Measurements from ENCODE around the gene CCL20.
"Not testable (repeated sequence)": the region's sequence is repeated elsewhere in the genome, so short reads cannot be mapped to it uniquely, and the experiment has no call there.

CCL20 gene

DNA sequence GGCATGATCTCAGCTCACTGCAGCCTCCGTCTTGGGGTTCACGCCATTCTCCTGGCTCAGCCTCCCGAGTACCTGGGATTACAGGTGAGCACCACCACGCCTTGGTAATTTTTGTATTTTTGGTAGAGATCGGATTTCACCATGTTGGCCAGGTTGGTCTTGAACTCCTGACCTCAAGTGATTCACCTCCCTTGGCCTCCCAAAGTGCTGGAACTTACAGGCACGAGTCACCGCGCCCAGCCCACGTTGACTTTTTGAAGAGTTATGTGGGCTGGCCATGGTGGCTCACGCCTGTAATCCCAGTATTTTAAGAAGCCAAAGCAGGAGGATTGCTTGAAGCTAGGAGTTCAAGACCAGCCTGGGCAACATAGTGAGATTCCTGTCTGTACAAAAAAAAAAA lies 20.8 kb downstream of the CCL20 start:
- DNase-seq (ENCODE audit: low read depth in 2 of 3, low spot score in 2 of 3), result no peak

DNA sequence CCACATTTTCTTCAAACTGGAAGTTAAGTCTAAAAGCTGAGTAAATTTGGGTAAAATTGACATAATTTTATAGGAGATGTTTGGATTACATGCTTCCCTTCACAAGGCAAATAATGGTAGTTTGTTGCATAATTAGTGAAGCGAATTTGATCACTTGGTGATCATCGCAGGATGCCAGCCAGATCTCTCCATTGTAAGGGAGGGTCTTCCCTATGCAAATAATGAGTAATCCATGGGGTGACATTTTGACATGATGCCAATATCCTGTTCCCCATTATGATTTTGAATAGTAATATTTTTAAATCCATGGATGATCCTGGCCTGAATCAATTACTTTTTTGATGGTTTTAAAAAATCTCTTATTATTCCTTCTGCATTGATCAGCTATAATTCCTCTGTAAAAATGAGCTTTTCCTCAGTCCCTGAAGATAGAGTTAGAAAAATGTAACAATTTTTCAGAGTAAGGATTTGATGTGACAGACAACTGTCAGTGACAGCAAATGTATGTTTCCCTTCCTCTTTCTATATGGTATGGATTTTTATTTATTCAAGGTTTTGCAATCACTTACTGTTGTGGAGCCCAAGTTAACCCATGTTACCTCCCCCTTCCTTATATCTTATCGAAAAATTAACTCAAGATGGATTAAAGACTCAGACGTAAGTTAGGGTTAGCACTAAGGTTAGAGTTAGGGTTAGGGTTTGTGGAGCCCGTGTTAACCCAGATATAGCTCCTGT lies 21.4 kb downstream of the CCL20 start:
- DNase-seq (ENCODE audit: low read depth in 2 of 3, low spot score in 2 of 3), result no peak

DNA sequence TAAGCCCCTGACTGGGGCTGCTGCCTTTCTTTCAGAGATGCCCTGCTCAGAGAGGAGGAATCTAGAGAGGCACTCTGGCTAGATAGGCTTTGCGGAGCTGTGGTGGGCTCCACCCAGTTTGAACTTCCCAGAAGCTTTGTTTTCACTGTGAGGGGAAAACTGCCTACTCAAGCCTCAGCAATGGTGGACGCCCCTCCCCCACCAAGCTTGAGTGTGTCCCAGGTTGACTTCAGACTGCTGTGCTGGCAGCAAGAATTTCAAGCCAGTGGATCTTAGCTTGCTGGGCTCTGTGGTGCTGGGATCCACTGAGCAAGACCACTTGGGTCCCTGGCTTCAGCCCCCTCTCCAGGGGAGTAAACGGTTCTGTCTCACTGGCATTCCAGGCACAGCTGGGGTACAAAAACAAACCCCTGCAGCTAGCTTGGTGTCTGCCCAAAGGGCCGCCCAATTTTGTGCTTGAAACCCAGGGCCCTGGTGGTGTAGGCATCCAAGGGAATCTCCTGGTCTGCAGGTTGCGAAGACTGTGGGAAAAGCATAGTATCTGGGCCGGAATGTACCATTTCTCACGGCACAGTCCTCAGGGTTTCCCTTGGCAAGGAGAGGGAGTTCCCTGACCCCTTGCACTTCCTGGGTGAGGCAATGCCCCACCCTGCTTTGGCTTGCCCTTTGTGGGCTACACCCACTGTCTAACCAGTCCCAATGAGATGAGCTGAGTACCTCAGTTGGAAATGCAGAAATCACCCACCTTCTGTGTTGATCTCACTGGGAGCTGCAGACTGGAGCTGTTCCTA lies 25.9 kb downstream of the CCL20 start:
- not testable (repeated sequence) for DNase-seq (ENCODE audit: low read depth in 2 of 3, low spot score in 2 of 3)

DNA sequence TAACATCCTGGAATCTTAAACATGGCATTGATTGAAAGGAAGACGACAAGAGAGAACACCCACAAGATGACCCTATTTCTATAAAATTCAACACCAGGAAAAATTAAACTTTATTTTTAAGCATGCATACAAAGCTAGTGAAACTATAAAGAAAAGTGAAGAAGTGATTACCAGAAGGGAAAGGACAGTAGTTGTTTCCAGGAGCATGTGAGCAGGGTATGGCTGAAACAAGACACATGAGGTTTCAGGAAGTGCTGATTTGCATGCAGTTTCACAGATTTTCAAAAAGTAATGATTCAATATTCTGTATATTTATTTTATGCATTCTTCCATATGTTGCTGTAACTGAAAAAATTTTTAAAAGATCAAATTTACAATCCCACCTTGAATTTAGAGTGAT lies 33.2 kb downstream of the CCL20 start:
- DNase-seq (ENCODE audit: low read depth in 2 of 3, low spot score in 2 of 3), result no peak

DNA sequence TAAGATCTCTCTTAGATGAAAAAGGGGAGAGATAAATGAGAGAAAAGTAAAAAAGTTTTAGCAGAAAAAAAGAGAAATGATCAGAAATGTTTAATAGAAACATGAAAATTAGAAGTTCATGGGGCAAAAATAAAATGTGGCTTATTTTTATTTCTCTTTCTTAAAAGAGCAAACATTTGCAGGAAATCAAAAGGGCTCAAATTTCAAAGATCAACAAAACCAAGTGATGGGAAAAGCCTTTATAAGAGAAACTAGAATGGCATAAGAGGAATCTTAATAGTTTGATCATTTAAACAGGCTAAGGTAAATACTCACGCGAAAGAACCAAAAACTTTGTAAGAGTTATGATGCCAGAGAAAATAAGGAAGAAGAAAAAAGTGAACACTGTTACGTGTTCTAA lies 34.5 kb downstream of the CCL20 start:
- DNase-seq (ENCODE audit: low read depth in 2 of 3, low spot score in 2 of 3), result no peak

DNA sequence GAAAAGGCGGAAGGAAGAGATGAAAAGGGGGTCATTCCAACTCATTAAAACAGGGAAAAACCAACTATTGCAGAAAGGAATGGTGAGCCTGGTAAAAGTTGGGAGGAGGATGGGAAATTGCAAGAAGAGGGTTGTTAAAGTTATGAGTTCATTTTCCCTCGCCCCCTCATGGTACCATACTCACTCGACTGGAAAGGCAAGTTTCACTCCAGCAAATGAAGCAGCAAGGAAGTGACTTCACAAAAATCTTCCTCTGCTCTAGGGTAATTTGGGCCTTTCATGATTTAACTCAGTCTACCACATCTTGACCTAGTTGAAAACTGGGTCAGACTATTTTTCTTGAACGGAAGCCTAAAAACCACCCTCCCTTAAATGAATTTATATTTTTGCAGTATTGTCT lies 34.9 kb downstream of the CCL20 start:
- DNase-seq (ENCODE audit: low read depth in 2 of 3, low spot score in 2 of 3), result no peak

DNA sequence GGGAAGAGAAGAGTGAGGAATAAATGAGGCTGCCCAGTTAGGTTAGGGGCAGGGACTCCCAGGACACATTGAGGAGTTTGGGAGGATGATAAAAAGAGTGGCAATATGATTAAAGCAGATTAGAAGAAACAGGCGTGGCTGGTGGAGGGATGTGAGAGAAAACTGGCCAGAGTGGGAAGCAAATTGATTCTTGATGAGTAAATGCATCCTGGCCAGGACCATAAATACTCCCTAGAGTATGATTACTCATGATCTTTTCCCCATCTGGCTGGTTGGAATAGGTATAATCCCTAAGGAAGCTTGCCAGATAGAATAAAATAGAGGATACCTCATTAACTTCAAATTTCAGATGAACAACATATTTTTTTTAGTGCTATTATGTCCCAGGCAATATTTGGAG lies 36.3 kb downstream of the CCL20 start:
- DNase-seq (ENCODE audit: low read depth in 2 of 3, low spot score in 2 of 3), result no peak

DNA sequence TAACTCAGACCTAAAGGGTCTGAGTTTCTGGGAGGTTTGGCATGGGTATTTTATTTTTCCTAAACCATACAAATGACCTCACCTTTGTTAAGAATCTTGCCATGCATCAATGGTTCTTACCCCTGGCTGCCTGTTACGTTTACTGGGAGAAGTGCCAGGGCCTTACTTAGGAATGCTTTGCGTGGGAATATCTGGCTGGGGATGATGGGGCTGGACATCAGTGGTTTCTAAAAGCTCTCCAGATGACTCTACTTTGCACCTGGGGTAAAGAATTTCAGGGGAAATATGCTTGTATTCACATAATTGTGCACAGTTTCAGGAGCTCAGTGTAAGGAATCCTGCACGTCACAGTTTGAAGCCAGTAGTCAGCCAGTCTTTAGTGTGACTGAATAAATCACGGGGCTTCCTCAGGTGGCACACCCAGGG lies 39.6 kb downstream of the CCL20 start:
- DNase-seq (ENCODE audit: low read depth in 2 of 3, low spot score in 2 of 3), result no peak

DNA sequence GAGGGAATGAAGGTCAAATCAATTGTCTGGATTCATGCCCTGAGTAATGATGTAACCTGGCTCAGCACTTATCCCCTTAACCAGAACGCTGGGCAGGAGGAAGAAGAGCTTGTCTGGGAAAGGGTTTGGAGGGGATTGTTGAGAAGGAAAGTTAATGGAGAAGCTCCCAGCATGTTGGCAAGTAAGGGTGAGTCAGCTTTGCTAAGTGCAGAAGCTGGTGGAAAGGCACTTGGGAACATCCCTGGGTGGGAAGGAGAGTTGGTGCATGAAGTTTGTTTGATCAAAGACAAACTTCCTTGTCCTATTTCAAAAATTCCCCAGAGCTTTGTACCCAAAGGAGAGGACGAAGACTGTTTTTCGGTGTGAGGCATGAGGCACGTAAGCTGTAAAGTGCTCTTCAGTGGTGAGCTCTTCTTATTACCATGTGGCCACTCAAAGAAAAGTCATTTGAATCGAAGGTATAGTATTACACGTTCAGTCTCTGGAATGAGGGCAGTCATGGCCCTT lies 40.2 kb downstream of the CCL20 start:
- no peak for DNase-seq (ENCODE audit: low read depth in 2 of 3, low spot score in 2 of 3)

DNA sequence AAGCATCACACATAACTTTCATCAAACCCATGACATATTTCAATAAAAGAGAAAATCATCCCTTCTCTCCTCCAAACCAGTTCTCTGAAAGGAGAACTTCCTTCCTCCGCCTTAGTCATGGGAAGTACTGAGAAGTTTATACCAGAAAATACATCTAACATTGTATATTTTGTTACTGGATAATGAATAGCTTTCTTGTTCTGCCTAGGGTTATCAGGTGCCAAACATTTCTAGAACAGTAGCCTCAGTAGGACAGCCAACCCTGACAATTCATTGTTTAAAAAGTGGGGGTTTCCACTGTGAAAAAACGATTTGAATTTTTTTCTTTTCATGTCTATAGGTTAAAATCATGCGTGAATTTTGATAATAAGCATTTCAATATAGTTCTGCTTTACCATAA lies 41.8 kb downstream of the CCL20 start:
- no peak for DNase-seq (ENCODE audit: low read depth in 2 of 3, low spot score in 2 of 3)

DNA sequence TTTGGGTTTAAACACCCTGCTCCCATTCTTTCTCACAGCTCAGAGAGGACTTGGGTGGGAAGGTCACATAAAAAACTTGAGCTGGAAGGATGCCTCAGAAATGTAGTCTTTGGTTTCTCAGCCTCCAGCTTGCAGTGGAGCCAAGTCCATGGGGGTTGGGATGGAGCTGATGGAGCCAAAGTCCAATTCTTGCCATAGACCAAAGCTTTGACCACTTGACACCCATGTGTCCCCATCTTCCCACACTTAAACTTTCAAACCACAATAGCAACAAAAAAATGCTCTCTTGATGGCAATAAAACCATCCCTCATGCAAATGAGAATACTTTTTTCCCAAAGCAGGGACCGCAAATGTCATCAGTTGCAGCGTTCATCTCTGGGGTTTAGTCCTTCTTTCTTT lies 43.1 kb downstream of the CCL20 start:
- no peak for DNase-seq (ENCODE audit: low read depth in 2 of 3, low spot score in 2 of 3)

DNA sequence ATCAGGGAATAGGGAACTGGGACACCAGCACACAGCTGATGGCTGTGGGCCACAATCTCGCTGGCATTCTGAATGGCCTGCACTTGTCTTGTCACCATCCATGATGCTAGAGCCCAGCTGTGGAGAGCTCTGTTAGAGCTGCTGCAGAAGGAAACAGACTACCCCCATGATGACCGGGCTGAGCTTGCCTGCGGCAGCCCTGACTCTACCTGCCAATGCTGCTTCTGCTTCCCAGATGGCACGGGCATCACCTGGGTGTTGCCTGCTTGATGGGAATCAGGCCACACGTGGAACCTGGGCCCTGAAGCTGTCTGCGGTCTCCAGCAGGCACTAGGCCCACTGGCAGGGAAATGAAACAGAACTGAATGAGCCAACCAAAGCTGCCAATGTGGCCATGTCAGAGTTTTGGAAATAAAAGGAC lies 46.6 kb downstream of the CCL20 start:
- no peak for DNase-seq (ENCODE audit: low read depth in 2 of 3, low spot score in 2 of 3)

DNA sequence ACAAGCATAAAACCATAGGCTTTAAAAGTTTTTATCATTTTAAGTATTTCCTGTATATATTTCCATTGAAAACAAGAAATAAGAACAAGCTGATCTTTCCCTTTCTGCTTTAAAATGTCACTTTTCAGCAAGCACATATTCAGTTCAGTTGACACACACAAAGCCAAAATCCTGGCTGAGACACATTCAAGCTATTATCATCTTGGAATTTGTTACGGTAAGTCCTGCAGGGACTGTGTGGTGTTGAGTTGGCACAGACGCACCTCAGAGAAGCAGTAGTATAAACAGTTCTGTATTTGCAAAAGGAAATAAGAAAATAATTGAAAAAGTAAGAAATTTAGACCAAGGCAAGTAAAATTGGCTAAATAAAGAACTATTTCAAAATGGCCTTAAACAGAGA lies 47.4 kb downstream of the CCL20 start:
- no peak for DNase-seq (ENCODE audit: low read depth in 2 of 3, low spot score in 2 of 3)

DNA sequence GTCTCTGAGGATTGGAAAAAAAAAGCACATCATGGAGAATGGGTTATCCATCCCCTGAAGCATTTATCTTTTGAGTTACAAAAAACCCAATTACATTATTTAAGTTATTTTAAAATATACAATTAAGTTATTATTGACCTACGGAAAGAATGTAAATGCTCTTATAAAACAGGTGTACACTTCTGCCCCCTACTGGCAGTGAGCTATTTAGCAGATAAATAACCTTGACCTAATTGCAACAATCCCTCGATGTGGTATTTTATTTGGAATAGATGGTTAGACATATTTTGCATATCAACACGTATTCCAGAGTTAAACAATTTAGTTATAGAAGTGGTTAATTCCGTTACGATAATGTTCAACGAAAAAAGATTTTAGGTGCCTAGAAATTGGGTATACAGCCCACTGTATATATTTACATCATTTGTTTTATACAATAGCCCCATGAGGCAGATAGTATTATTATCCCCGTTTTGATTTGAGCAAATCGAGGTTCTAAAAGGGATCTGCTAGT lies 48.6 kb downstream of the CCL20 start:
- no peak for DNase-seq (ENCODE audit: low read depth in 2 of 3, low spot score in 2 of 3)

DNA sequence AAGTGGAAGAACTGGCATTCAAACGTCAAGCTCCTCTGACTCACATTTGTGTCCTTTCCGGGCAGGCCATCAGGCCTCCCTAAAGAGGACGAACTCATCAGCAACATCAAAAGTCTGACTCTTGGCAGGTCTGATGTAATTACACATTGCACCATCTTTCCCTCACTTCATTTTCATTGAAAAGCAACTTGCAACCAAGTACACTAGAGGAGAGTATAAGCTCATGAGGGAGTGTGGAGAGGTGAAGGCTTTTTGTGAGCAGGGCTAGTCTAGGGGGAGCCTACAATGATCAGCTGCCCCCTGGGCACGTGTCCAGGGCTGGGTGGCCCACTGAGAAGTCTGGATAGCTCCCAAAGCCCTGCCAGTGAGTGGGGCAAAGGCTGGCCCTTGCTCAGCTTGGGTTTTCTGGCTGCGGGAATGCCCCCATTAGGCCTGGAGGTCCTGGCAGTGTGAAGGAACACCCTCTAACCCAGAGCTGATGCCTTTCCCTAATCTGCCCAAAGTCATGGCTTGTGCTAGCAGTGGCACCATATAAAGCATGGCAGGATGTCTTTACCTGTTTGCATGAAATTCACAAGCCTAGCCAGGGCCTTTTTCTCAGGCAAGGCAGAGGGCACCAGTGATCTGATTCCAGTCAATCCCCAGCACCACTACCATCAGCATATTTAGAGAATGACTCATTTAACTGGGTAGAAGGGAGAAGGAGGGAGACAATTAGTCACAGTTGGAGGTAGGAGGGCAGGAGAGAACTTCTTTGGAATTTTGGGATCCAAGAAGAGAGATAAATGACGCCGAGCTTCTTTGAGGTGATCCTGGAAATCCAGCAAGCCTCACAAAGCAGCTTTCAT lies 49.3 kb downstream of the CCL20 start:
- no peak for DNase-seq (ENCODE audit: low read depth in 2 of 3, low spot score in 2 of 3)

DNA sequence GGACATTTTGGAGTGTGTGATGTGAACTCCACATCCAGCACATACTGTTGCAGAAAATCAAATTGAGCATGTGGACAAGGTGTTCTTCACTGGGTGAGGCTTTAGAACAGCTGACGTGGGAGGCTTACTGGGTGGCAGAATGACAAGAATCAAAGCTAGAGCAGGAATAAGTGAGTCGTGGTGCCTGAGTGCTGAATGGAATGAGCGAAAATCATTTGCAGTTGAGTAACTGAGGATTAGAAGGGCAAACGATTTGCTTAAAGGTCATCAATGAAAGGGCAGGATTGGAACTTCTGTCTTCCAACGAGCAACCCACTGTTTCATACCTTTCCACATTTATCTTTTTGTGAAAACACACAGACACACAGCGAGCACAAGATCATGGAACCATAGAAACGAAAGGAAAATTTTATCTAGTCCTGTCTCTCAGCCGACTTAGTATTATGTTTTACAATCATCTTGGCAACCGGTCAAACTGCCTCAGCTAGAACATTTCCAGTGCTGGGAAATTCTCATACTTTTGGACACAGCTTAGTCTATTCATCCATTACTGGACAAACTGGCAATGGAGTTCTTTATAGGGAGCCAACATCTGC lies 50.6 kb downstream of the CCL20 start:
- no peak for DNase-seq (ENCODE audit: low read depth in 2 of 3, low spot score in 2 of 3)

DNA sequence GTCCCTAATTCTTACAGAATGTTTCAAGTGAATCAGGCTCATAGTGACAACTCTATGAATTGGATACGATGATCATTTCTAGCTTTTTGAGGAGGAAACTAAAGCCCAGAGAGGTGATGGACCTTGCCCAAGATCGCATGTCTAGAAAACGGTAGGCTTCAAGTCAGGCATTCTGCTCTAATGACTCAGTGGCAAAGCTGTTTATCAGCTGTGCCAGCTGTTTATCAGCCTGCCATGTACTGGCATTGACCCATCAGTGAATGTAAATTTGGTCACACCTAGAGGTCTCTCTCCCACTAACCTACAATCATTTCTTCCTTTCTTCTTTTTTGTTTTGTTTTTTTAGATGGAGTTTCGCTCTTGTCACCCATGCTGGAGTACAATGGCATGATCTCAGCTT lies 51.6 kb downstream of the CCL20 start:
- no peak for DNase-seq (ENCODE audit: low read depth in 2 of 3, low spot score in 2 of 3)
